ENCODE results near the gene HECA. TPM values are rescaled to one million over a fixed set of nuclear protein-coding genes. Genes with fewer than 3 reads are reported as not detected.
A peak's percentile ranks its signal among the peaks of the same experiment; 100 is the strongest.

The HECA gene
- total RNA-seq, 1 donor from 2014 or later, result 21.0 TPM

- no peak for TF ChIP-seq CTCF (IDR thresholded peaks at IDR 0.05; ENCODE audit: partially characterized antibody, unreplicated experiment)
- Mint-ChIP-seq H3K9me3 (ENCODE audit: unreplicated experiment) (no peaks in the 10 kb centered on the region), H3K36me3 (ENCODE audit: unreplicated experiment) (no peaks in the 10 kb centered on the region), H3K27ac (ENCODE audit: unreplicated experiment) (peak overlapping the region; percentile 16), H3K27me3 (ENCODE audit: unreplicated experiment) (no peaks in the 10 kb centered on the region), H3K4me1 (ENCODE audit: low read depth, unreplicated experiment) (peaks cover 36% of the 10 kb centered on the region), H3K4me3 (ENCODE audit: unreplicated experiment) (peak overlapping the region; percentile 16)
- no peak for DNase-seq
Measured at GRCh38 chr6:139149383-139149782, 14.5 kb downstream of the HECA start.

- peak overlapping the region; percentile 4 for H3K4me3 Mint-ChIP-seq (ENCODE audit: unreplicated experiment)
Measured at GRCh38 chr6:139150920-139151319, 16.0 kb downstream of the HECA start.

GRCh38 chr6:139151425-139152087 lies 16.7 kb downstream of the HECA start:
- peak overlapping the region; percentile 46 for H3K4me3 Mint-ChIP-seq (ENCODE audit: unreplicated experiment)
- H3K4me1 Mint-ChIP-seq (ENCODE audit: low read depth, unreplicated experiment), result peaks cover 25% of the 10 kb centered on the region
- no peak overlapping the region for H3K27ac Mint-ChIP-seq (ENCODE audit: unreplicated experiment)

More at GRCh38 chr6:139150920-139151319, 16.0 kb downstream of the HECA start:
- no peak for TF ChIP-seq CTCF (IDR thresholded peaks at IDR 0.05; ENCODE audit: partially characterized antibody, unreplicated experiment)
- no peaks in the 10 kb centered on the region for H3K27me3 Mint-ChIP-seq (ENCODE audit: unreplicated experiment)
- H3K36me3 Mint-ChIP-seq (ENCODE audit: unreplicated experiment), result no peaks in the 10 kb centered on the region
- H3K4me1 Mint-ChIP-seq (ENCODE audit: low read depth, unreplicated experiment), result peaks cover 27% of the 10 kb centered on the region
- H3K27ac Mint-ChIP-seq (ENCODE audit: unreplicated experiment), result peak overlapping the region; percentile 1
- no peaks in the 10 kb centered on the region for H3K9me3 Mint-ChIP-seq (ENCODE audit: unreplicated experiment)
- no peak for DNase-seq

GRCh38 chr6:139152088-139152891 lies 17.4 kb downstream of the HECA start:
- peaks cover 25% of the 10 kb centered on the region for H3K4me1 Mint-ChIP-seq (ENCODE audit: low read depth, unreplicated experiment)
- no peak for TF ChIP-seq CTCF (IDR thresholded peaks at IDR 0.05; ENCODE audit: partially characterized antibody, unreplicated experiment)

More at GRCh38 chr6:139151425-139152087, 16.7 kb downstream of the HECA start:
- no peak for DNase-seq
- Mint-ChIP-seq H3K9me3 (ENCODE audit: unreplicated experiment) (no peaks in the 10 kb centered on the region), H3K36me3 (ENCODE audit: unreplicated experiment) (no peaks in the 10 kb centered on the region), H3K27me3 (ENCODE audit: unreplicated experiment) (no peaks in the 10 kb centered on the region)
- no peak for TF ChIP-seq CTCF (IDR thresholded peaks at IDR 0.05; ENCODE audit: partially characterized antibody, unreplicated experiment)

GRCh38 chr6:139152892-139153271 lies 18.0 kb downstream of the HECA start:
- peaks cover 5% of the 10 kb centered on the region for H3K9me3 Mint-ChIP-seq (ENCODE audit: unreplicated experiment)
- H3K27me3 Mint-ChIP-seq (ENCODE audit: unreplicated experiment), result peaks cover 2% of the 10 kb centered on the region
- TF ChIP-seq CTCF (IDR thresholded peaks at IDR 0.05; ENCODE audit: partially characterized antibody, unreplicated experiment), result no peak
- H3K27ac Mint-ChIP-seq (ENCODE audit: unreplicated experiment), result no peak overlapping the region
- no peak for DNase-seq
- no peaks in the 10 kb centered on the region for H3K36me3 Mint-ChIP-seq (ENCODE audit: unreplicated experiment)
- H3K4me3 Mint-ChIP-seq (ENCODE audit: unreplicated experiment), result no peak overlapping the region
- H3K4me1 Mint-ChIP-seq (ENCODE audit: low read depth, unreplicated experiment), result peaks cover 25% of the 10 kb centered on the region

More at GRCh38 chr6:139152088-139152891, 17.4 kb downstream of the HECA start:
- no peaks in the 10 kb centered on the region for H3K36me3 Mint-ChIP-seq (ENCODE audit: unreplicated experiment)
- H3K27me3 Mint-ChIP-seq (ENCODE audit: unreplicated experiment), result no peaks in the 10 kb centered on the region
- H3K9me3 Mint-ChIP-seq (ENCODE audit: unreplicated experiment), result peaks cover under 1% of the 10 kb centered on the region
- no peak for DNase-seq
- no peak overlapping the region for H3K4me3 Mint-ChIP-seq (ENCODE audit: unreplicated experiment)
- no peak overlapping the region for H3K27ac Mint-ChIP-seq (ENCODE audit: unreplicated experiment)
